Measurements from ENCODE around the gene SLC25A13. TPM values are rescaled to one million over a fixed set of nuclear protein-coding genes. Genes with fewer than 3 reads are reported as not detected.

Gene SLC25A13
- total RNA-seq, 1 experiment from 2014 or later: 71.7 TPM

DNA sequence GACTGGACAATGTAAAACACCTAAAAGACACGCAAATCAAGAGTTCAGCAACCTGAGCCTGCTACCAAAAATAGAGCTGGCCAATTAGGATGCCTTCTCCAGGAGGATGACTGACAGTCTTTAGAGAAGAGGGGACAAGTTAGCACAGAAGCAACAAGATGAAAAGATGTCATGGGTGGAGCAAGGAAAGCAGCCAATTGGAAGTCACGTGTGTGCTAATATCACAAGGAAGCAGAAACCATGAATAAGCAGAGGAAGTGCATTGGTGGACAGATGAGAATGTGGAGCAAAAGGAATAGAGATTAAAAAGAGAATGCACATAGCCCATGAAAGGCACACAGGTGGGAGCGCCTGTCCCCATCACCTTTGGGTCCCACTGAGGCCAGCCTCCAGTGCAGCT is 148.1 kb downstream of the SLC25A13 start:
- peaks cover 0 to 16% (median 3%) of the 10 kb centered on the region in 3 experiments; a peak in 4 of 7 replicates for H3K36me3 Mint-ChIP-seq (ENCODE audit: insufficient read depth in 1 of 3, low read depth in 3 of 3)
- H3K27ac Mint-ChIP-seq: no peak overlapping the region

More for the DNA sequence above, 148.1 kb downstream of the SLC25A13 start:
- H3K23me2 ChIP-seq (ENCODE audit: insufficient read length, low read depth, low read length, poor library complexity, severe bottlenecking): no peaks in the 10 kb centered on the region
- no peak overlapping the region for H2AK5ac ChIP-seq (ENCODE audit: insufficient read length, low read length)
- no peak overlapping the region for H2BK20ac ChIP-seq (ENCODE audit: low read depth, low read length, poor library complexity, severe bottlenecking)
- no peak overlapping the region for H3T11ph ChIP-seq (ENCODE audit: low read length)
- no peaks in the 10 kb centered on the region for H3K9me3 ChIP-seq (ENCODE audit: control insufficient read depth, low read depth, low read length)
- no peak overlapping the region for H3K23ac ChIP-seq (ENCODE audit: insufficient read length, low read depth, low read length)
- no peak for DNase-seq
- H4K91ac ChIP-seq (ENCODE audit: insufficient read length, low read depth, low read length): no peak overlapping the region
- no peak overlapping the region for H3K27ac ChIP-seq (ENCODE audit: insufficient read length, low read depth, low read length)
- no peaks in the 10 kb centered on the region for H3K79me2 ChIP-seq (ENCODE audit: insufficient read depth, low read length)
- H4K8ac ChIP-seq (replicated peaks; ENCODE audit: insufficient read length, low read depth, low read length): no peak overlapping the region
- Mint-ChIP-seq H3K4me3 (no peak overlapping the region), H3K27me3 (ENCODE audit: low read depth) (no peaks in the 10 kb centered on the region), H3K9me3 (no peaks in the 10 kb centered on the region), H3K4me1 (peaks cover 19 to 26% of the 10 kb centered on the region in 2 experiments)
- H2AFZ ChIP-seq (ENCODE audit: low read length): no peak overlapping the region
- no peak overlapping the region for H2BK5ac ChIP-seq (ENCODE audit: insufficient read length, low read length)
- H2BK120ac ChIP-seq (ENCODE audit: low read depth, low read length, poor library complexity, severe bottlenecking): no peak overlapping the region
- no peak overlapping the region for H2BK15ac ChIP-seq (ENCODE audit: low read depth, low read length)
- TF ChIP-seq, protein P1, sequence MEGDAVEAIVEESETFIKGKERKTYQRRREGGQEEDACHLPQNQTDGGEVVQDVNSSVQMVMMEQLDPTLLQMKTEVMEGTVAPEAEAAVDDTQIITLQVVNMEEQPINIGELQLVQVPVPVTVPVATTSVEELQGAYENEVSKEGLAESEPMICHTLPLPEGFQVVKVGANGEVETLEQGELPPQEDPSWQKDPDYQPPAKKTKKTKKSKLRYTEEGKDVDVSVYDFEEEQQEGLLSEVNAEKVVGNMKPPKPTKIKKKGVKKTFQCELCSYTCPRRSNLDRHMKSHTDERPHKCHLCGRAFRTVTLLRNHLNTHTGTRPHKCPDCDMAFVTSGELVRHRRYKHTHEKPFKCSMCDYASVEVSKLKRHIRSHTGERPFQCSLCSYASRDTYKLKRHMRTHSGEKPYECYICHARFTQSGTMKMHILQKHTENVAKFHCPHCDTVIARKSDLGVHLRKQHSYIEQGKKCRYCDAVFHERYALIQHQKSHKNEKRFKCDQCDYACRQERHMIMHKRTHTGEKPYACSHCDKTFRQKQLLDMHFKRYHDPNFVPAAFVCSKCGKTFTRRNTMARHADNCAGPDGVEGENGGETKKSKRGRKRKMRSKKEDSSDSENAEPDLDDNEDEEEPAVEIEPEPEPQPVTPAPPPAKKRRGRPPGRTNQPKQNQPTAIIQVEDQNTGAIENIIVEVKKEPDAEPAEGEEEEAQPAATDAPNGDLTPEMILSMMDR (conservative IDR thresholded peaks at IDR 0.05): no peak
- no peak overlapping the region for H3K56ac ChIP-seq (ENCODE audit: insufficient read length, low read depth, low read length)
- H3K4me1 ChIP-seq (ENCODE audit: insufficient read depth, low read length): no peaks in the 10 kb centered on the region
- no peak overlapping the region for H3K9ac ChIP-seq (ENCODE audit: extremely low read depth, insufficient read length, low read length)
- H3K14ac ChIP-seq (ENCODE audit: insufficient read depth, low read length): no peak overlapping the region
- H2BK12ac ChIP-seq (ENCODE audit: insufficient read length, low read depth, low read length): peak overlapping the region; percentile 52
- no peak overlapping the region for H3K18ac ChIP-seq (ENCODE audit: insufficient read length, low read depth, low read length)
- H3K4me2 ChIP-seq (ENCODE audit: insufficient read depth, insufficient read length, low read length): no peak overlapping the region
- no CpG with 5 or more reads among the region's 3 CpGs for WGBS (ENCODE audit: extremely low coverage, insufficient read length, low lambda C conversion rate)
- no peak overlapping the region for H4K5ac ChIP-seq (ENCODE audit: insufficient read length, low read depth, low read length)
- no peaks in the 10 kb centered on the region for H4K20me1 ChIP-seq (ENCODE audit: control insufficient read depth, insufficient read depth, insufficient read length)
- no peak overlapping the region for H3K4ac ChIP-seq (ENCODE audit: low read depth, low read length)
- no peaks in the 10 kb centered on the region for H3K27me3 ChIP-seq (ENCODE audit: insufficient read depth, low read length)
- no peaks in the 10 kb centered on the region for H3K79me1 ChIP-seq (ENCODE audit: insufficient read depth, low read depth, low read length, poor library complexity, severe bottlenecking)

Data from H9 (cell line).